Activated T-cell treated with anti-CD3 and anti-CD28 coated beads, Interleukin-2, amount 50 U/mL, for 4 hours (primary cell): ENCODE measurements around the gene MAN2B2. TPM values are rescaled to one million over a fixed set of nuclear protein-coding genes. Genes with fewer than 3 reads are reported as not detected.
A peak's percentile ranks its signal among the peaks of the same experiment; 100 is the strongest.

Source experiments
- ATAC-seq, 2 donors: fragments of 200-7000 bp; cut with Tn5 transposase; one replicate each; pipeline ENCODE4 v1.10.0; 2021
- DNase-seq: peaks from one replicate; pipeline ENCODE4 v3.0.0-alpha.2; 2020
- H3K27me3 Mint-ChIP-seq: one replicate; pipeline ENCODE4 v1.8.0; 2021; ENCODE audit warnings: low read depth, mixed read lengths
- H3K36me3 Mint-ChIP-seq: one replicate; pipeline ENCODE4 v1.8.0; 2022; ENCODE audit warnings: mixed read lengths; ENCODE audit not compliant: insufficient read depth
- H3K4me1 Mint-ChIP-seq: one replicate; pipeline ENCODE4 v1.8.0; 2021; ENCODE audit warnings: low read depth, mixed read lengths
- H3K4me3 Mint-ChIP-seq: one replicate; pipeline ENCODE4 v1.8.0; 2021; ENCODE audit warnings: mild to moderate bottlenecking, moderate library complexity, mixed read lengths
- H3K9me3 Mint-ChIP-seq: one replicate; pipeline ENCODE4 v1.8.0; 2021; ENCODE audit warnings: mixed read lengths
- total RNA-seq, 3 donors: library from RNA; stranded (reverse); gene quantifications; one replicate each; pipeline ENCODE4 v1.2.1, GENCODE V29; 2021

MAN2B2 gene
- total RNA-seq, 3 donors from 2014 or later = 11.9 to 13.4 (median 12.7) TPM

DNA sequence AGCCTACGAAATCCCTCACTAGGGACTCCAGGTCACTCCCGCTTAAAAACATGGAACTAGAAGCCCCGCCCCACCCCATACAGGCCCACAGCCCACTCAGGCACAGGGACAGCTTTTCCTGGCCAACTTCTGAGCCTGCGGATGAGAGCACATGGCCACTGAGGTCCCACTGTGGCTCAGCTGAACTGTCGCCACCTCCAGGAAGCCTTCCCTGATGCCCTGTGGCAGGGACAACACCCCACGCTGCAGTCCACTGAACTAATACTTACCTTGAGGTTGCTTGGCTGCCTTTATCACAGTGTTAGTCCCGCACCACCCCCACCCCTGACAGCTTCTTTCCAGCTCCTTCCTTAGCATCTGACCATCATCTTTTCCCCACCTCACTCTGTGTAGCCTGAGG, 39.3 kb upstream of the MAN2B2 start:
- H3K36me3 Mint-ChIP-seq = no peaks in the 10 kb centered on the region
- ATAC-seq (no peak), DNase-seq (no peak)
- peaks cover 12% of the 10 kb centered on the region for H3K27me3 Mint-ChIP-seq
- no peaks in the 10 kb centered on the region for H3K4me1 Mint-ChIP-seq
- H3K9me3 Mint-ChIP-seq = peaks cover 5% of the 10 kb centered on the region
- no peak overlapping the region for H3K4me3 Mint-ChIP-seq

- DNase-seq = no peak
- H3K27me3 Mint-ChIP-seq = peaks cover 13% of the 10 kb centered on the region
- peaks cover 5% of the 10 kb centered on the region for H3K9me3 Mint-ChIP-seq
- no peaks in the 10 kb centered on the region for H3K36me3 Mint-ChIP-seq
- no peak for ATAC-seq
- no peak overlapping the region for H3K4me3 Mint-ChIP-seq
- H3K4me1 Mint-ChIP-seq = no peaks in the 10 kb centered on the region
These were observed 36.9 kb upstream of the MAN2B2 start for GRCh38 chr4:6538111-6538510.

DNA sequence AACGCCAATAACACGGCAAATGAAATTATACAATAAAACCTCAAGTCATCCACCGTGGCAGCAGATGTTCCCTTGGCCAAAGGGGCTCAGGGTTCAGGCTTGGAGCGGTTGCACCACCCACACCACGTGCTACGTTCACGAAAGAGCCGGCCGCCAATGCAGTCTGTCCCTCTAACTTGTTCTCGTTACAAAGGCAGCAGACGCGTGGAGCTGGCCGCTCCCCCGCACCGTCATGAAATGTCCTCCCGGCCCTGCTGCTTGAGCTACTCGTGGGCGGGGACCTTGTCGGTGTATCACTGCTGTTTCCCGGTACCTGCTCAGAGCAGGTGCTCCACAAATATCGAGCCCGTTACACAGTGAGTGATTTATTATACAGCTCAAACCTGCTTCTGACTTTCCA, 36.4 kb upstream of the MAN2B2 start:
- H3K9me3 Mint-ChIP-seq = peaks cover 5% of the 10 kb centered on the region
- H3K36me3 Mint-ChIP-seq = no peaks in the 10 kb centered on the region
- H3K4me1 Mint-ChIP-seq = no peaks in the 10 kb centered on the region
- no peak for ATAC-seq
- no peak overlapping the region for H3K4me3 Mint-ChIP-seq
- H3K27me3 Mint-ChIP-seq = peaks cover 16% of the 10 kb centered on the region
- DNase-seq = no peak

DNA sequence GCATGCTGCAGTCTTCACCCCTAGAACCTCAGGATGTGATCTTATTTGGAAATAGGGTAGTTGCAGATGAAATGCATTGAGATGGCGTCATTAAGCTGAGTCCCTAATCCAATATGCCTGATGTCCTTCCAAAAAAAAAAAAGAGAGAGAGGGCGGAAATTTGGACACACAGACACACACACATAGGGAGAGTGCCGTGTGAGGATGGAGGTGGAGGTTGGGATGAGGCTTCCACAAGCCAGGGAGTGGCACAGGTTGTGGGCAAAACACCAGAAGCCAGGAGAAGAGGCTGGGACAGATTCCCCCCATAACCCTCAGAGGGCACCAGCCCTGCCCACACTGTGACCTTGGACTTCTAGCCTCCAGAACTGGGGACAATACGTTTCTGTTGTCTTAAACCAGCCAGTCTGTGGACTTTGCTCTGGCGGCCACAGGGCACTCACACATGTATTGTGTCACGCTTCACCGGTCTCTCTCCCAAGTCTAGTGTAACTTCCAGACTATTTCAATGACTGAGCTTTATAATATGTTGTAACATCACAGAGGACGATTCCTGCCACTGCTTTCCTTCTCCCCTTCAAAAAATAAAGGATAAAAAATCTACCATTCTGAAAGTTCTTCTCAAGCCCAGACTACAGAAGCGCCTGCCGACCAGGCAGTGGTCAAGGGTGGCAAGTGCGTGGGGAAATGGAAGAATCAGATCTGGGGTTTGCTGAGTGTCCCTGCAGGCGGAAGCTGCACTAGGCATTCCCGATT, 35.8 kb upstream of the MAN2B2 start:
- no peak for DNase-seq
- no peak for ATAC-seq
- no peaks in the 10 kb centered on the region for H3K36me3 Mint-ChIP-seq
- H3K4me1 Mint-ChIP-seq = no peaks in the 10 kb centered on the region
- H3K9me3 Mint-ChIP-seq = peaks cover 5% of the 10 kb centered on the region
- peaks cover 16% of the 10 kb centered on the region for H3K27me3 Mint-ChIP-seq
- no peak overlapping the region for H3K4me3 Mint-ChIP-seq

DNA sequence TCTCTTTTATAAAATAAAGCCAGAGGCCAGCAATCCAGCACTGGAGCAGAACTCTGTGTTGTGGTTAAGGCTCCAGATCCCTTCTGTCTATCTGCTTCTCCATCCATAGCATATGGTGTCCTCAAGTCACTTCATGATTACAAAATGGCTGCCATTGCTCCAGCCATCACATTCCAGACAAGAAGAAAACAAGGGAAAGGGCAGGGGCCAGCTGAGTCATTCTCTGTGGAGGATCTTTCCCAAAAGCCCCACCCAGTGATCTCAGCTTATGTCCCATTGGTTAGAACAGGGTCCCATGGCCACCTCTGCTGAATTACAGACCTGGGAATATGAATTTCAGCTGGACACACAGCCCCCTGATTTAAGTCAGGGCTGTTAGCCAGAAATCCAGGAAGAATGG, 34.1 kb upstream of the MAN2B2 start:
- Mint-ChIP-seq H3K4me1 (no peaks in the 10 kb centered on the region), H3K27me3 (peaks cover 16% of the 10 kb centered on the region), H3K36me3 (no peaks in the 10 kb centered on the region), H3K4me3 (no peak overlapping the region), H3K9me3 (peaks cover 5% of the 10 kb centered on the region)
- no peak for DNase-seq
- no peak for ATAC-seq

- Mint-ChIP-seq H3K27me3 (peaks cover 12% of the 10 kb centered on the region), H3K9me3 (peaks cover 5% of the 10 kb centered on the region), H3K4me3 (no peak overlapping the region), H3K4me1 (no peaks in the 10 kb centered on the region), H3K36me3 (no peaks in the 10 kb centered on the region)
- DNase-seq (no peak), ATAC-seq (no peak)
These were observed 33.2 kb upstream of the MAN2B2 start for GRCh38 chr4:6541789-6542188.

DNA sequence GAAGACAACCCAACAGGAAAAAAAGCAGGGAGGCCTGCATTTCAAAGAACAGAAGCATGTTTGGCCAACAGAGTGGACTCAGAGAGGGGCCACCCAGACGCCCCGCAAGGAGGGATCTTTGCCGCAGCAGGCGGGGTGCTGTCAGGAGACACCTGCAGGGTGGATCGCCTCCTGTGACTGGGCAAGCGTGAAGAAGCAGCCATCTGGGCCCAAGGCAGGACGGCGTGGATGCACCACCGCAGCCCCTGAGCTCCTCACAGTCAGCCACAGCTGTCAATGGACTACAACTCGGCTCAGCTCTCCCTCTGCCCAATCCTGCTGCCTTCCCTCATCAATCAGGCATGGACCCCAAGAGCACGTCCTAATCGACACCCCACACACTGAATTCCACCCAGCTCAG, 32.0 kb upstream of the MAN2B2 start:
- H3K36me3 Mint-ChIP-seq = no peaks in the 10 kb centered on the region
- no peaks in the 10 kb centered on the region for H3K4me1 Mint-ChIP-seq
- DNase-seq = no peak
- H3K4me3 Mint-ChIP-seq = no peak overlapping the region
- peaks cover 18% of the 10 kb centered on the region for H3K27me3 Mint-ChIP-seq
- H3K9me3 Mint-ChIP-seq = peaks cover 5% of the 10 kb centered on the region
- ATAC-seq = no peak

GRCh38 chr4:6546091-6546490, 28.9 kb upstream of the MAN2B2 start:
- ATAC-seq = no peak

DNA sequence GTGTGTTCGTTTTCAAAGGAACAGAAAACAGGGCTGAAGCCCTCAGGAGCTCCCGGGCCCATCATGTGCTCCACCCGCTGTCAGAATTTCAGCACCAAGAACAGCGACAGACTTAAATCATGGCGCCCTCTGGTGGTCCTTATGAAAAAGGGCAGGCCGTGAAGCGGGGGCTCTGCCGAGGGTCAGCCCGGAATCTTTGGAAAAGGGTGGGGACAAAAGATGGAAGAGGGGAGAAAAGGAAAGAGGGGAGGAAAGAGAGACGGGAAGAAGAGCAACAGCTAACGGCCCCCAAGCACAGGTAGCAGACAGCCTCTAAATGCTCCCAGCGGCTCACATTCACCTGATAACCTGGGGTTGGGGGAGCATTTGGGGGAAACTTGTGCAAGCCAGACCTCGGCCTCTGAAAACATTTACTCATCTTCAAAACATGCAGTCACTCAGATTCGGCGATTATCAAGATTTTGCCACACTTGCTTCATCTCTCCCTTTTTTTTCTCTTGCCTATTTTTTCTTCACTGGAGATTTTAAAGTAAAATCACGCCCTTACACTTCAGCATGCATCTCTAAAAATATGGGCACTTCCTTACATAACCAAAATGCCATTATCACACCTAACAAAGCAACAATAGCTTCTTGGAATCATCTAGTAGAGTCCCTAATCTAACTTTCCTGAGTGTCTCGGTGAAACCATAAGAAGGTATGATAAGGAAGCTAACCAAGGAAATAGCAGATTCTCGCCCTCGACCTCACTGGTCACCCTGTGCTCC, 28.1 kb upstream of the MAN2B2 start:
- peaks cover 3% of the 10 kb centered on the region for H3K9me3 Mint-ChIP-seq
- H3K4me1 Mint-ChIP-seq = no peaks in the 10 kb centered on the region
- no peak overlapping the region for H3K4me3 Mint-ChIP-seq
- H3K36me3 Mint-ChIP-seq = no peaks in the 10 kb centered on the region
- ATAC-seq (peak in 1 of 2 donors; percentile 77), DNase-seq (peak; percentile 18)
- peaks cover 30% of the 10 kb centered on the region for H3K27me3 Mint-ChIP-seq

More at GRCh38 chr4:6546091-6546490, 28.9 kb upstream of the MAN2B2 start:
- no peak for DNase-seq
- no peaks in the 10 kb centered on the region for H3K9me3 Mint-ChIP-seq
- H3K4me3 Mint-ChIP-seq = no peak overlapping the region
- H3K27me3 Mint-ChIP-seq = peaks cover 28% of the 10 kb centered on the region
- H3K4me1 Mint-ChIP-seq = no peaks in the 10 kb centered on the region
- no peaks in the 10 kb centered on the region for H3K36me3 Mint-ChIP-seq

- DNase-seq = no peak
- ATAC-seq = no peak
- H3K4me1 Mint-ChIP-seq = no peaks in the 10 kb centered on the region
- H3K27me3 Mint-ChIP-seq = peaks cover 26% of the 10 kb centered on the region
- peaks cover 3% of the 10 kb centered on the region for H3K9me3 Mint-ChIP-seq
- H3K4me3 Mint-ChIP-seq = no peak overlapping the region
- H3K36me3 Mint-ChIP-seq = no peaks in the 10 kb centered on the region
These were observed 26.6 kb upstream of the MAN2B2 start for GRCh38 chr4:6548201-6548881.

DNA sequence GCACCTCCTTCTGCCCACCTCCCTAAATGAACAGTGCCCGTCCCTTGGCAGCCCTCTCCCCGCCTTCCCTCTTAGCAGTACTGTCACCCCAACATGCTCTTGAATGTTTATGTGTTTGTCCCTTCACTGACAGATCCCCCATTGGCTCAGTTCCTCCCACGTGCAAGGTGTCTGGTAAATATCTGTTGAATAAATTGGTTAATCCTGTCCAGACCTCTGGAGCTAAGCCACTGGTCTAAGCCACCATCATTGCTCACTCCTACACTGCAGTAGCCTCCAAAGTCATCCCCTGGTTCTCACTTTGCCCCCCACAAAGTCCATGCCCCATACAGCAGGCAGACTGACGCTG, 26.1 kb upstream of the MAN2B2 start:
- no peak for ATAC-seq
- Mint-ChIP-seq H3K9me3 (peaks cover 3% of the 10 kb centered on the region), H3K27me3 (peaks cover 29% of the 10 kb centered on the region), H3K4me3 (no peak overlapping the region), H3K36me3 (no peaks in the 10 kb centered on the region), H3K4me1 (no peaks in the 10 kb centered on the region)
- no peak for DNase-seq

- DNase-seq = no peak
- Mint-ChIP-seq H3K36me3 (no peaks in the 10 kb centered on the region), H3K27me3 (peaks cover 32% of the 10 kb centered on the region), H3K4me1 (no peaks in the 10 kb centered on the region), H3K9me3 (peaks cover 3% of the 10 kb centered on the region), H3K4me3 (no peak overlapping the region)
- ATAC-seq = no peak
These were observed 25.5 kb upstream of the MAN2B2 start for GRCh38 chr4:6549445-6549844.

DNA sequence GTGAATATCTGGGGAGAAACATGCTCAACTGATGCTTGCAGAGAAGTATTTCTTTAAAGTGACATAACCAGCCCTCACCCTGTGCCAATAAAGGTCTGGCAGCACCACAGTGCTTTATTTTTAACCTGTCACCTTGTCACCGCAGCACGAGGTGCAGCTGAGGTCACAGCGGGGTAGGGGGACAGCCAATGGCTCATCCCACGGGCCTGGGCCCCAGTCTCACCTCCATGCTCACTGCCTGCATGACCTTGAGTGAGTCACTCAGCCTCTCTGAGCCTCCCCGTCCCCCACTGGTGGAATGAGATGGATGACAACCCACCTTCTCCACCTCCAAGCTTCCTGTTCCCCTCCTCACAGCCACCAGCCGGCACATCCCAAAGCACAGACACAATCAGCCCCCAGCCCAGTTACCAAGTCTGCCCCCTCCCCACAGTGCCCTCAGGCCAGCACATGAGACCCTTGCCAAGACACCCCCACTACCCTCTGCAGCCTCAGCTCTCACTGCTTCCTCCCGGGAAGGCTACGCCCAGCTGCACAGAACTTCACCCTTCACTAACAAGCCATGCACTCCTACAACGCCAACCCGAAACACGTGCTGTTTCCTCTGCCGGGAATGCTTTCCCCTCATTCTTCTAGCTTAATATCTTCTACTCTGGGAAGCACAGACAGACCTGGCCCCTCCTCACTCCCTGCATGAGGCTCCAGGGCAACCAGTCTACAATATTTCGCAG, 24.9 kb upstream of the MAN2B2 start:
- Mint-ChIP-seq H3K9me3 (peaks cover 3% of the 10 kb centered on the region), H3K27me3 (peaks cover 33% of the 10 kb centered on the region), H3K36me3 (no peaks in the 10 kb centered on the region), H3K4me1 (no peaks in the 10 kb centered on the region), H3K4me3 (no peak overlapping the region)
- no peak for ATAC-seq
- no peak for DNase-seq

DNA sequence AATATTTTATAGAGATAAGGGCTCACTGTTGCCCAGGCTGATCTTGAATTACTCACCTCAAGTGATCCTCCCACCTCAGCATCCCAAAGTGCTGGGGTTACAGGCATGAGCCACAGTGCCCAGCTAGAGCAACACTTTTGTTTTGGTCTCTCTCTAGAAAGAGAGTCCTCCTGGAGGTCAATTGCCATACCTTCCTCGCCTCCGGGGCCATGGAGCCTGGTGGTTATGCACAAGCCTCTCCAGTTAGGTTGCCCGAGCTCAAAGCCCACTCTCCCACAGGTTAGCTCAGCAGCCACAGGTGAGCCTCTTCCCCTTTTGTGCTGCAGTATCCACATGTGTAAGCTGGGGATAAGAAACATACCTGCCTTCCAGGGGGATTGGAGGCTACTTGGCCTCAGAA, 24.2 kb upstream of the MAN2B2 start:
- H3K9me3 Mint-ChIP-seq = peaks cover 3% of the 10 kb centered on the region
- no peaks in the 10 kb centered on the region for H3K36me3 Mint-ChIP-seq
- no peak overlapping the region for H3K4me3 Mint-ChIP-seq
- H3K27me3 Mint-ChIP-seq = peaks cover 33% of the 10 kb centered on the region
- no peaks in the 10 kb centered on the region for H3K4me1 Mint-ChIP-seq
- ATAC-seq (no peak), DNase-seq (no peak)
